Left ventricle myocardium inferior (tissue), 1 donor: ENCODE measurements around the gene SLC16A2. TPM values are rescaled to one million over a fixed set of nuclear protein-coding genes. Genes with fewer than 3 reads are reported as not detected.

Experiments used
- DNase-seq: peaks from one replicate; pipeline ENCODE4 v3.0.0-alpha.2; 2020
- H3K27ac ChIP-seq: fragments of 200-600 bp; replicated peaks from 2 replicates; pipeline ENCODE4 v1.8.0; 2021
- H3K27me3 ChIP-seq: fragments of 200-600 bp; 2 replicates; pipeline ENCODE4 v1.8.0; 2021; ENCODE audit warnings: low read depth
- H3K36me3 ChIP-seq: fragments of 200-600 bp; 2 replicates; pipeline ENCODE4 v1.8.0; 2021
- H3K4me1 ChIP-seq: fragments of 200-600 bp; 2 replicates; pipeline ENCODE4 v1.8.0; 2021
- H3K4me3 ChIP-seq: fragments of 200-600 bp; 2 replicates; pipeline ENCODE4 v1.8.0; 2021; ENCODE audit warnings: mild to moderate bottlenecking, moderate library complexity
- H3K9me3 ChIP-seq: fragments of 200-600 bp; replicated peaks from 2 replicates; pipeline ENCODE4 v1.8.0; 2021
- CTCF ChIP-seq: fragments of 200-600 bp; IDR thresholded peaks from 2 replicates; pipeline ENCODE4 v1.8.0; 2021; ENCODE audit warnings: antibody characterized with exemption, mild to moderate bottlenecking, borderline replicate concordance
- intact Hi-C: fragments of 100-400 bp; cut with micrococcal nuclease; formaldehyde crosslinking; loops from one replicate; pipeline ENCODE4 v1.11.0; 2022
- total RNA-seq: library from RNA; stranded (reverse); fragmentation: NEBNext Ultra II Directional; extraction: Animal tissue kit (Norgen Biotek cat#: 25700); gene quantifications from one replicate; pipeline ENCODE4 v1.2.1, GENCODE V29; 2021
- donor health status: DM: no; HTN: yes; CAD: no; lungs with severe emphysema.

SLC16A2 gene
- total RNA-seq, 1 donor from 2014 or later = 6.1 TPM

GRCh38 chrX:74426071-74426470 is 4.8 kb downstream of the SLC16A2 start:
- Histone ChIP-seq H3K4me1 (no peaks in the 10 kb centered on the region), H3K27me3 (no peaks in the 10 kb centered on the region), H3K9me3 (no peaks in the 10 kb centered on the region), H3K36me3 (no peaks in the 10 kb centered on the region), H3K27ac (no peak overlapping the region), H3K4me3 (no peak overlapping the region)
- intact Hi-C loops = no loop called here
- DNase-seq = no peak
- no peak for TF ChIP-seq CTCF

- intact Hi-C loops = no loop called here
- Histone ChIP-seq H3K4me1 (no peaks in the 10 kb centered on the region), H3K27me3 (no peaks in the 10 kb centered on the region), H3K36me3 (no peaks in the 10 kb centered on the region), H3K4me3 (no peak overlapping the region), H3K9me3 (no peaks in the 10 kb centered on the region), H3K27ac (no peak overlapping the region)
- TF ChIP-seq CTCF = no peak
- DNase-seq = no peak
These were observed 5.3 kb downstream of the SLC16A2 start for GRCh38 chrX:74426615-74427014.

DNA sequence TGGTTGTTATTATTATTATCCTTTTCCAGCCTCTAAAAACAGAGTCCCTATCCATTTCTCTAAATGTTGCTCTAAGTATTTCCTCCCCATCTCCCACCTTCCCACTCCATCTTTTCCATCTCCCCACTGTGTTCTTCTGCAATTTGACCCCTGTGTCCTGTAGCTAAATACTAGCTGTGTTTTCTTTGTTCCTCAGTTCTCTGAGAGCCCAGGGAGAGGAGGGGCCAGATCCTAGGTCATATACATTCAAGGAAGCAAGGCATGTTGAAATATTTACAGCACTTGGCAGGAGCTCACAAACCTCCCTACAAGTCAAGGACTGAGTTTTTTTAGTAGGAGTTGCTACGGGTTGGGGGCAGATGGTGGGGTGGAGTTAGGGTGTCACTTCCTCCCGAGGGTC is 10.5 kb downstream of the SLC16A2 start:
- no peaks in the 10 kb centered on the region for H3K4me1 ChIP-seq
- no peak for TF ChIP-seq CTCF
- no peak overlapping the region for H3K27ac ChIP-seq
- no peaks in the 10 kb centered on the region for H3K27me3 ChIP-seq
- H3K36me3 ChIP-seq = no peaks in the 10 kb centered on the region
- no peak for DNase-seq
- H3K4me3 ChIP-seq = no peak overlapping the region
- intact Hi-C loops = no loop called here
- H3K9me3 ChIP-seq = no peaks in the 10 kb centered on the region

GRCh38 chrX:74434336-74434735 is 13.0 kb downstream of the SLC16A2 start:
- intact Hi-C loops = no loop called here

DNA sequence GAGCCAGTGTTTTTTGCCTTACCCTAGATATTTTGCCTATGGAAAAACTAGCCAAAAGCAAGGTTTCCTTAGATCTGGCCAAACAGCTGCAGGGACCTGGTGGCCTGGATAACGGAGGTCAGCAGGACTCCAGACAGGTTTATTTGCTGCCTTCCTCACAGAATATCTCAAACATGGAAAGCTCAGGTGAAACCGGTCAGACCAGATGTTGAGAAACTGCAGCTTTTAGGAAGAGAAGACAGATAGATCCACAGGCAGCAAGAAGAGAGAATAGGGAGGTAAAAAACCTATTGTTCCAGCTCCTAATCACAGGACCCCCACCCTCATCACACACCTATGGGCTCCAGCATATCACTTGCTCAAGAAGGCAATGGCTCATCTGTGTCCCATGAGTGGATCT is 16.2 kb downstream of the SLC16A2 start:
- Histone ChIP-seq H3K27ac (no peak overlapping the region), H3K27me3 (no peaks in the 10 kb centered on the region), H3K36me3 (no peaks in the 10 kb centered on the region), H3K9me3 (no peaks in the 10 kb centered on the region), H3K4me1 (no peaks in the 10 kb centered on the region), H3K4me3 (no peak overlapping the region)
- DNase-seq = no peak
- intact Hi-C loops = no loop called here
- no peak for TF ChIP-seq CTCF

More at GRCh38 chrX:74434336-74434735, 13.0 kb downstream of the SLC16A2 start:
- no peaks in the 10 kb centered on the region for H3K9me3 ChIP-seq
- no peaks in the 10 kb centered on the region for H3K27me3 ChIP-seq
- H3K4me1 ChIP-seq = no peaks in the 10 kb centered on the region
- no peak for TF ChIP-seq CTCF
- no peak overlapping the region for H3K4me3 ChIP-seq
- H3K36me3 ChIP-seq = no peaks in the 10 kb centered on the region
- no peak for DNase-seq
- H3K27ac ChIP-seq = no peak overlapping the region

DNA sequence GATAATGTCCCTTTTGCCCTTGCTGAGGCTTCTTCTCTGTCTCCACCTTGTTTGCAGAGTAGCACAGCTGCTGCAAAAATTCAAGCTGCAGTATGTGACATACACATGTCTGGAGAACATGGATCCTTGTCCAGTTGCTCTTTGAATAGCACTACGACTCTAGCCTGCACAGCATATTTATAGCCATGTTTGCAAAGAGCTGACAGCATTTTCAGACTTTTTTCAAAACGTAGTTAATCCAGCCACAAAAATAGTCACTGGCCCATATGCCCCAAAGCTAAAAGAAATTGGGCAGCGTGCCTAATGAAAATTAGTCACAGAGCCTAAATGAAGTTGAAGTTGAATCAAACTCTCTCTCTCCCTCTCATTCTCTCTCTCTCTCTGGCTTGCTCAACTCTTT is 17.5 kb downstream of the SLC16A2 start:
- H3K27ac ChIP-seq = no peak overlapping the region
- intact Hi-C loops = no loop called here
- no peak overlapping the region for H3K4me3 ChIP-seq
- DNase-seq = no peak
- H3K27me3 ChIP-seq = no peaks in the 10 kb centered on the region
- no peaks in the 10 kb centered on the region for H3K9me3 ChIP-seq
- TF ChIP-seq CTCF = no peak
- H3K4me1 ChIP-seq = no peaks in the 10 kb centered on the region
- no peaks in the 10 kb centered on the region for H3K36me3 ChIP-seq
